GM12892 (cell line): ENCODE data around the gene GPI.
"Not testable (repeated sequence)": the region's sequence is repeated elsewhere in the genome, so short reads cannot be mapped to it uniquely, and the experiment has no call there.

Source experiments
- DNase-seq: peaks from one replicate; pipeline ENCODE4 v3.0.0; 2011; ENCODE audit not compliant: insufficient read length
- FAIRE-seq: peaks from 2 replicates; lab custom pipeline; 2011; peaks lifted over from hg19 to GRCh38; lab: Jason Lieb, UNC
- POLR2A ChIP-seq: IDR thresholded peaks from 2 replicates; pipeline ENCODE4 v1.6.1; 2011; ENCODE audit warnings: low read depth, low read length, control low read depth
- POLR2AphosphoS5 ChIP-seq: IDR thresholded peaks from 2 replicates; pipeline ENCODE4 v1.6.1; 2011; ENCODE audit warnings: low read depth, low read length, control low read depth
- TAF1 ChIP-seq: IDR thresholded peaks from 2 replicates; pipeline ENCODE4 v1.6.1; 2011; ENCODE audit warnings: low read depth, mild to moderate bottlenecking, control low read depth, low read length, borderline replicate concordance

The GPI gene

GRCh38 chr19:34393031-34393430 lies 28.0 kb downstream of the GPI start:
- TF ChIP-seq POLR2A (no peak), POLR2AphosphoS5 (no peak), TAF1 (no peak)
- DNase-seq (no peak), FAIRE-seq (no peak)

GRCh38 chr19:34393629-34394028 lies 28.6 kb downstream of the GPI start:
- DNase-seq (no peak), FAIRE-seq (no peak)
- no peak for TF ChIP-seq TAF1
- no peak for TF ChIP-seq POLR2AphosphoS5
- TF ChIP-seq POLR2A: no peak

DNA sequence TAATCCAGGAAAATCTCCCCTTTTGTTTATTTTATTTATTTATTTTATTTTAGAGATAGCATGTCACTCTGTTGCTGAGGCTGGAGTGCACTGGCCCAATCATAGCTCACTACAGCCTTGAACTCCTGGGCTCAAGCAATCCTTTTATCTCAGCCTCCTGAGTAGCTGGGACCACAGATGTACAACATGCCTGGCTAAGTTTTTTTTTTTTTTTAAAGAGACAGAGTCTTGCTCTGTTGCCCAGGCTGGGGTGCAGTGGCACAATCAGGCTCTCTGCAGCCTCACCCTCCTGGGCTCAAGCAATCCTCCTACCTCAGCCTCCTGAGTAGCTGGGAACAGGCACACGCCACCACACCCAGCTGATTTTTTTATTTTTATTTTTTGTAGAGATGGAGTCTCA lies 32.9 kb downstream of the GPI start:
- TF ChIP-seq POLR2AphosphoS5 (no peak), POLR2A (no peak), TAF1 (no peak)
- FAIRE-seq: no peak
- DNase-seq: no peak

DNA sequence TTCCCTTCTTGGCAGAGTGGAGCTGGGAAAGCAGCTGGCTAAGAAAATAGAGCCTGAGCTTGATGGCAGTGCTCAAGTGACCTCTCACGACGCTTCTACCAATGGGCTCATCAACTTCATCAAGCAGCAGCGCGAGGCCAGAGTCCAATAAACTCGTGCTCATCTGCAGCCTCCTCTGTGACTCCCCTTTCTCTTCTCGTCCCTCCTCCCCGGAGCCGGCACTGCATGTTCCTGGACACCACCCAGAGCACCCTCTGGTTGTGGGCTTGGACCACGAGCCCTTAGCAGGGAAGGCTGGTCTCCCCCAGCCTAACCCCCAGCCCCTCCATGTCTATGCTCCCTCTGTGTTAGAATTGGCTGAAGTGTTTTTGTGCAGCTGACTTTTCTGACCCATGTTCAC lies 34.9 kb downstream of the GPI start:
- no peak for TF ChIP-seq POLR2AphosphoS5
- no peak for TF ChIP-seq TAF1
- TF ChIP-seq POLR2A: no peak
- FAIRE-seq: no peak
- DNase-seq: no peak

- not testable (repeated sequence) for FAIRE-seq, DNase-seq
These were observed 35.8 kb downstream of the GPI start for GRCh38 chr19:34400844-34401243.

GRCh38 chr19:34402074-34402600 lies 37.1 kb downstream of the GPI start:
- no peak for DNase-seq
- TF ChIP-seq POLR2AphosphoS5 (no peak), TAF1 (no peak), POLR2A (no peak; the same call in 1 of the 2 replicates)
- FAIRE-seq: no peak

DNA sequence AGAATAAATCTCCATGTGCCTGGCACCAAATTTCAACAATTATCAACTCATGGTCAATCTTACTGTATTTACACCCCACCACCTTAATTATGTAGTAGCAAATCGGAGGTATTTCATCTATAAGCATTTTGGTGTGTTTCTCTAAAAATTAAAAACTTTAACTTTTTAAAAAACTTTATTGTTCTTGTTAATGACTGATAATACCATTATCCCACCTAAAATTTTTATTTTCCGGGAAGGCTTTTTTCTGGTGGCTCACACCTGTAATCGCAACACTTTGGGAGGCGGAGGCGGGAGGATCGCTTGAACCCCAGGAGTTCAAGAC lies 38.8 kb downstream of the GPI start:
- DNase-seq: no peak
- no peak for FAIRE-seq
- no peak for TF ChIP-seq TAF1
- TF ChIP-seq POLR2AphosphoS5: no peak
- no peak for TF ChIP-seq POLR2A

DNA sequence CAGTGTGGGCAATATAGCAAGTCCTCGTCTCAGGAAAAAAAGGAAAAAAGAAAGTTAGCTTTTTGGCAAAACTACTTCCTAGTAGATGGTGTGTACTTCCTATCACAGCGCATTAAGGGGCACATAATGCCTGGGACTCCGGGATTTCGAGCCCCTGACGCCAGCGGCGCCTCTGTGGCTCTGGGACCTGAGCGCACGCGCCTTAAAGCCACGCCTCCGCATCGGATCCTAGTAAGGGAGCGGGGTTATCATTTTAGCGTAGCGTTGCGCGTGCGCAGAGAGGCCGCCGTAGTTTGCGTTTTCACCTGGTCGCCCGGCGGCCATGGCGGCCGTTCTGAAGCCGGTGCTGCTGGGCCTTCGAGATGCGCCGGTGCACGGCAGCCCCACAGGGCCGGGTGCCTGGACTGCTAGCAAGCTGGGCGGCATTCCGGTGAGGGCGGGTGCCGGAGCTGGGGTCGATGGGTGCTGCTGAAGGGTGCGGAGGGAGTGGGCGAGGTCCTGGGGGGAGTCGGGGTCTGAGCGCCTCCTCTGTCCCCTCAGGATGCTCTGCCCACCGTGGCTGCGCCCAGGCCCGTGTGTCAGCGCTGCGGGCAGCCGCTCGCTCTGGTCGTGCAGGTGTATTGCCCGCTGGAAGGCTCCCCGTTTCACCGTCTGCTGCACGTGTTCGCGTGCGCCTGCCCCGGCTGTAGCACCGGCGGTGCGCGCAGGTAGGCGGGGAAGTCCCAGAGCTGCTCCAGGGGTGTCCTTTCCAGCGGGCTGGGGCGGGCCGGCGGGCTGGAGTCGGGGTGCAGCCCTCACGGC lies 39.3 kb downstream of the GPI start, which contains the start of gene PDCD2L:
Gene PDCD2L (plus strand): TSS at position 291 of the 801 bp plus-strand sequence. CDS start 32 bp downstream, at position 323.
- TF ChIP-seq TAF1: no peak; the same call in 1 of the 2 replicates
- peak; percentile 86 for TF ChIP-seq POLR2AphosphoS5
- TF ChIP-seq POLR2A: peak; percentile 75; the same call in 1 of the 2 replicates
- DNase-seq (peak; percentile 94), FAIRE-seq (peak; percentile 99)

DNA sequence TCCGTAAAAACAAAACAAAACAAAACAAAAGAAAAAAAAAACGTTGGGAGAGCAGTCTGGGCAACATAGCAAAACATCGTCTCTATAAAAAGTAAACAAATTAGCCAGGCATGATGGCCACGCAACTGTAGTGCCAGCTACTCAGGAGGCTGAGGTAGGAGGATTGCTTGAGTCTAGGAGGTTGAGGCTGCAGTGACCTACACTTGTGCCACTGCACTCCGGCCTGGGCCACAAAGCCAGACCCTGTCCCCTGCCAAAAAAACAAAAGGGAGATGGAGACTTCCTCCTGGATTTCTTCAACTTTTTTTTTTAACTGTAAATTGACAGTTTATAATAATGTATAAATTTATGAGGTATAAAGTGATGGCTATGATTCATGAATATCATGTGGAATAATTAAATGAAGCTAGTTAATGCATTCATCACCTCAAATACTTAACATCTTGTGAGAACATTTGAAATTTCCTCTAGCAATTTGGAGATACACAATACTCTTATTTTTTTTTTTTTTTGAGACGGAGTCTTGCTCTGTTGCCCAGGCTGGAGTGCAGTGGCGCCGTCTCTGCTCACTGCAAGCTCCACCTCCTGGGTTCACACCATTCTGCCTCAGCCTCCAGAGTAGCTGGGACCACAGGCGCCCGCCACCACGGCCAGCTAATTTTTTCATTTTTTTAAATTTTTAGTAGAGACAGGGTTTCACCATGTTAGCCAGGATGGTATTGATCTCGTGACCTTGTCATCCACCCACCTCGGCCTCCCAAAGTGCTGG lies 41.1 kb downstream of the GPI start:
- DNase-seq (no peak), FAIRE-seq (no peak)
- TF ChIP-seq TAF1: no peak
- TF ChIP-seq POLR2A: no peak
- no peak for TF ChIP-seq POLR2AphosphoS5

GRCh38 chr19:34408411-34408810 lies 43.4 kb downstream of the GPI start:
- no peak for DNase-seq
- no peak for FAIRE-seq
- no peak for TF ChIP-seq POLR2A
- TF ChIP-seq TAF1: no peak
- no peak for TF ChIP-seq POLR2AphosphoS5

GRCh38 chr19:34409189-34410164 lies 44.5 kb downstream of the GPI start:
- FAIRE-seq (peak; percentile 62), DNase-seq (no peak)
- no peak for TF ChIP-seq POLR2AphosphoS5
- TF ChIP-seq TAF1: no peak
- TF ChIP-seq POLR2A: no peak

- TF ChIP-seq POLR2A (no peak), POLR2AphosphoS5 (no peak), TAF1 (no peak)
- no peak for FAIRE-seq
- no peak for DNase-seq
These were observed 46.2 kb downstream of the GPI start for GRCh38 chr19:34411216-34411615.
